Upper lobe of left lung (tissue), 6 donors: ENCODE measurements around the gene RIBC2. TPM values are rescaled to one million over a fixed set of nuclear protein-coding genes. Genes with fewer than 3 reads are reported as not detected.

Experiments used
- ATAC-seq, 2 donors: fragments of 200-7000 bp; cut with Tn5 transposase; one replicate each; pipeline ENCODE4 v1.9.1; 2022; ENCODE audit warnings: mild to moderate bottlenecking in 2 of 2, moderate library complexity in 2 of 2; ENCODE audit not compliant: low FRiP score in 2 of 2
- DNase-seq, 2 donors: peaks; one replicate each; pipeline ENCODE4 v3.0.0-alpha.2; 2019 to 2020
- H3K27ac ChIP-seq, 4 donors: fragments of 200-600 bp; sonication (generic); one replicate each; pipeline ENCODE4 v1.5.1; 2016 to 2019
- H3K27me3 ChIP-seq, 4 donors: fragments of 200-600 bp; sonication (generic); one replicate each; pipeline ENCODE4 v1.5.1; 2017 to 2019
- H3K36me3 ChIP-seq, 4 donors: fragments of 200-600 bp; sonication (generic); one replicate each; pipeline ENCODE4 v1.5.1; 2016 to 2019
- H3K4me1 ChIP-seq, 4 donors: fragments of 200-600 bp; sonication (generic); one replicate each; pipeline ENCODE4 v1.5.1; 2018 to 2019
- H3K4me3 ChIP-seq, 4 donors: fragments of 200-600 bp; sonication (generic); one replicate each; pipeline ENCODE4 v1.5.1; 2017 to 2019; ENCODE audit warnings: mild to moderate bottlenecking in 2 of 4, moderate library complexity in 1 of 4
- H3K9me3 ChIP-seq, 4 donors: fragments of 200-600 bp; sonication (generic); one replicate each; pipeline ENCODE4 v1.5.1; 2018 to 2019
- CTCF ChIP-seq, 6 experiments: fragments of 450-650 bp in 4 of 6; fragments of 200-600 bp in 2 of 6; sonication (generic) in 2 of 6; IDR thresholded peaks; one replicate each; pipeline ENCODE4 v1.5.1; 2016 to 2019; ENCODE audit warnings: antibody characterized with exemption in 6 of 6
- EP300 ChIP-seq, 4 donors: sonication (generic); formaldehyde crosslinking; IDR thresholded peaks; one replicate each; pipeline ENCODE4 v1.5.1; 2017; ENCODE audit warnings: antibody characterized with exemption in 4 of 4, control low read depth in 2 of 4
- POLR2A ChIP-seq, 4 donors: fragments of 450-650 bp; IDR thresholded peaks; one replicate each; pipeline ENCODE4 v1.5.1; 2016 to 2017; ENCODE audit warnings: antibody characterized with exemption in 4 of 4, mild to moderate bottlenecking in 2 of 4
- POLR2AphosphoS5 ChIP-seq, 2 donors: sonication (generic); formaldehyde crosslinking; IDR thresholded peaks; one replicate each; pipeline ENCODE4 v1.5.1; 2017; ENCODE audit warnings: antibody characterized with exemption in 2 of 2
- WGBS, 2 donors: methylation state at CpG; one replicate each; pipeline ENCODE4 v1.1.5; 2017 to 2018; 5-methylcytosine and 5-hydroxymethylcytosine counted together
- total RNA-seq, 6 donors: library from RNA; depleted of rRNA in 4 of 6; stranded (reverse); fragments of >200 nt in 4 of 6; gene quantifications; one replicate each; pipeline versions ENCODE4 v1.1.0 to v1.2.1, GENCODE V29; 2016 to 2021
- donor health status: DM: no; HTN: no; CAD: no; lungs with moderate emphysema.
- donor health status: DM: no; HTN: yes; CAD: no; lungs with severe emphysema.

Gene RIBC2
- total RNA-seq, 6 donors from 2014 or later = 1.4 to 16.7 (median 3.5) TPM; not detected in 1

DNA sequence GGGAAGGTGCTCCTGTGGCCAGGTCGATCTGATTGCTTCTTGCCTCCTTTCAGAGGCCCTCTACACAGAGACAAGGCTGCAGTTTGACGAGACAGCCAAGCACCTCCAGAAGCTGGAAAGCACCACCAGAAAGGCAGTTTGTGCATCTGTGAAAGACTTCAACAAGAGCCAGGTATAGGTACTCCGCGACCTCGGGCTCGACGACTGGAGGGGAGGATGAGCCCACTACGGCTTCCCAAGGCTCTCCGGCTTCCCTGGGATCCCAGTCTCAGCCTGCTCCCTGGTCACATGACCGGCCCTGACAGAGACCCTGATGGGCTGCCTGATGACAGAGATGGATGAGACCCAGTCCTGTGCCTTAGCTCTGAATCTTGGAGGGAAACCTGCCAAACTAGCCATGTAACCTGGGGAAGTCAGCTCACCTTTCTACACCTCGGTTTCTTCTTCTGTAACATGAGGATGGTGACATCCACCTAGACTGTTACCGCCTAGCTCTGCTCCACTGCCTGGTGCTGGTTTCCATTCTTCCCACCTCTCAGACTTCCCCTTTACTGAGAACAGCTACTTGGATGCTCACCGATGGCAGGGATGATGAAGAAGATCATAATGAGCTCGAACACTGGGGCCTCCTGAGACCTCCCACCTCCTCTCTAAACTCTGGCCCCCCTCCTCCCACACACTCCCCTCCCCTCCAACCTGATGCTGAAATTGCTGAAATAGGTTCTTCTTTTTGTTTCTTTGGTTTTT, 8.9 kb downstream of the RIBC2 start:
- peaks cover 0 to 4% (median 0%) of the 10 kb centered on the region in 4 donors for H3K9me3 ChIP-seq
- no peaks in the 10 kb centered on the region for H3K36me3 ChIP-seq

GRCh38 chr22:45423524-45423923, 10.0 kb downstream of the RIBC2 start:
- 83 to 89% methylated on average over 4 of the region's 4 CpGs for WGBS, 2 donors
- no peak for ATAC-seq
- Histone ChIP-seq H3K27ac (no peak overlapping the region), H3K27me3 (no peaks in the 10 kb centered on the region), H3K36me3 (no peaks in the 10 kb centered on the region), H3K4me3 (no peak overlapping the region), H3K9me3 (peaks cover 0 to 4% (median 0%) of the 10 kb centered on the region in 4 donors), H3K4me1 (peaks cover 0 to 4% (median 0%) of the 10 kb centered on the region in 4 donors)
- TF ChIP-seq EP300 (IDR thresholded peaks at IDR 0.05) = no peak
- TF ChIP-seq CTCF (IDR thresholded peaks at IDR 0.05) = no peak
- no peak for TF ChIP-seq POLR2A (IDR thresholded peaks at IDR 0.05)
- no peak for DNase-seq

More for the DNA sequence above, 8.9 kb downstream of the RIBC2 start:
- Histone ChIP-seq H3K27ac (no peak overlapping the region), H3K4me1 (peaks cover 0 to 4% (median 0%) of the 10 kb centered on the region in 4 donors), H3K27me3 (no peaks in the 10 kb centered on the region), H3K4me3 (no peak overlapping the region)
- ATAC-seq = no peak
- TF ChIP-seq CTCF (IDR thresholded peaks at IDR 0.05) (no peak), EP300 (IDR thresholded peaks at IDR 0.05) (no peak), POLR2AphosphoS5 (IDR thresholded peaks at IDR 0.05) (no peak), POLR2A (IDR thresholded peaks at IDR 0.05) (no peak)
- no peak for DNase-seq
- 90 to 93% methylated on average over 14 of the region's 14 CpGs for WGBS, 2 donors

DNA sequence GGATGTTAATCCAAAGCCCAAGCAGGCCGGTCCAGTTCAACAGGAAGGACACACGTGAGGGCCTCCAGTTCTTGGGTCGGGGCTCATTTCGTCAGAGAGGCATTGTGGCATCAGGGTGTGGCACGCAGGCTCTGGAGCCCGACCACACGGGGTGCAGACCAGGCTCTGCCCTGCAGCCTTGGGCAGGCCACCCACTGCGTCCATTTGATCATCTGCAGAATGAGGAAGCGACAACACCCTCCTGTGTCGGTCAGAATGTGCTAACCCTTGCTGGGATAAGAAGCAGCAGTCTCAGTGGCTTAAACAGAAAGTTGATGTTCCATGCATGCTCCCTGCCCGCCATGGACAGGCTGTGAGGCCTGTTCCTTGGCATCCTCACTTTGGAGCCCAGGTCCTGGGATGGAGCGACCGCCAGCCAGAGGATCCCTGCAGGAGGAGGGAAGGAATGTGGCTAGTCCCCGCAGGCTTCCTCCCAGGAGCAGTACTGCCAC, 10.8 kb downstream of the RIBC2 start:
- TF ChIP-seq POLR2A (IDR thresholded peaks at IDR 0.05) (no peak), POLR2AphosphoS5 (IDR thresholded peaks at IDR 0.05) (no peak), CTCF (IDR thresholded peaks at IDR 0.05) (no peak), EP300 (IDR thresholded peaks at IDR 0.05) (no peak)
- no peak overlapping the region for H3K27ac ChIP-seq
- no peaks in the 10 kb centered on the region for H3K36me3 ChIP-seq
- DNase-seq = peak in 1 of 2 donors; percentile 60
- ATAC-seq = peak in 1 of 2 donors; percentile 84
- WGBS, 2 donors = 73 to 91% methylated on average over 9 to 14 of the region's 14 CpGs
- H3K9me3 ChIP-seq = peaks cover 0 to 4% (median 0%) of the 10 kb centered on the region in 4 donors
- peaks cover 0 to 4% (median 0%) of the 10 kb centered on the region in 4 donors for H3K4me1 ChIP-seq
- no peaks in the 10 kb centered on the region for H3K27me3 ChIP-seq
- H3K4me3 ChIP-seq = no peak overlapping the region

GRCh38 chr22:45425101-45425500, 11.6 kb downstream of the RIBC2 start:
- H3K4me1 ChIP-seq = peaks cover 0 to 4% (median 0%) of the 10 kb centered on the region in 4 donors
- ATAC-seq (no peak), DNase-seq (no peak)
- no peak overlapping the region for H3K4me3 ChIP-seq
- H3K36me3 ChIP-seq = no peaks in the 10 kb centered on the region
- 76 to 84% methylated on average over 5 of the region's 5 CpGs for WGBS, 2 donors
- no peaks in the 10 kb centered on the region for H3K27me3 ChIP-seq
- TF ChIP-seq POLR2A (IDR thresholded peaks at IDR 0.05) = no peak
- TF ChIP-seq EP300 (IDR thresholded peaks at IDR 0.05) = no peak
- no peak for TF ChIP-seq CTCF (IDR thresholded peaks at IDR 0.05)
- no peak for TF ChIP-seq POLR2AphosphoS5 (IDR thresholded peaks at IDR 0.05)
- no peak overlapping the region for H3K27ac ChIP-seq
- H3K9me3 ChIP-seq = peaks cover 0 to 4% (median 0%) of the 10 kb centered on the region in 4 donors
